Mononuclear cell (primary cell): ENCODE results near the gene TCAP. TPM values are rescaled to one million over a fixed set of nuclear protein-coding genes. Genes with fewer than 3 reads are reported as not detected.

ENCODE experiments used
- H3K27me3 ChIP-seq: 2 replicates; pipeline ENCODE4 v1.6.0; 2011; ENCODE audit warnings: low read length, control low read depth; ENCODE audit not compliant: insufficient read depth
- H3K4me1 ChIP-seq: 2 replicates; pipeline ENCODE4 v1.5.1; 2011; ENCODE audit warnings: mild to moderate bottlenecking, low read length, control low read depth; ENCODE audit not compliant: insufficient read depth
- H3K4me3 ChIP-seq: 2 replicates; pipeline ENCODE4 v1.5.1; 2011; ENCODE audit warnings: mild to moderate bottlenecking, low read length, moderate library complexity
- H3K9me3 ChIP-seq: 2 replicates; pipeline ENCODE4 v1.5.1; 2011; ENCODE audit warnings: low read depth, mild to moderate bottlenecking, control low read depth, low read length
- total RNA-seq: library from RNA; depleted of rRNA; stranded (reverse); fragments of >200 nt; gene quantifications from one replicate; pipeline ENCODE4 v1.2.3, GENCODE V29; 2012

Gene TCAP
- total RNA-seq, 1 donor = 1.0 TPM

DNA sequence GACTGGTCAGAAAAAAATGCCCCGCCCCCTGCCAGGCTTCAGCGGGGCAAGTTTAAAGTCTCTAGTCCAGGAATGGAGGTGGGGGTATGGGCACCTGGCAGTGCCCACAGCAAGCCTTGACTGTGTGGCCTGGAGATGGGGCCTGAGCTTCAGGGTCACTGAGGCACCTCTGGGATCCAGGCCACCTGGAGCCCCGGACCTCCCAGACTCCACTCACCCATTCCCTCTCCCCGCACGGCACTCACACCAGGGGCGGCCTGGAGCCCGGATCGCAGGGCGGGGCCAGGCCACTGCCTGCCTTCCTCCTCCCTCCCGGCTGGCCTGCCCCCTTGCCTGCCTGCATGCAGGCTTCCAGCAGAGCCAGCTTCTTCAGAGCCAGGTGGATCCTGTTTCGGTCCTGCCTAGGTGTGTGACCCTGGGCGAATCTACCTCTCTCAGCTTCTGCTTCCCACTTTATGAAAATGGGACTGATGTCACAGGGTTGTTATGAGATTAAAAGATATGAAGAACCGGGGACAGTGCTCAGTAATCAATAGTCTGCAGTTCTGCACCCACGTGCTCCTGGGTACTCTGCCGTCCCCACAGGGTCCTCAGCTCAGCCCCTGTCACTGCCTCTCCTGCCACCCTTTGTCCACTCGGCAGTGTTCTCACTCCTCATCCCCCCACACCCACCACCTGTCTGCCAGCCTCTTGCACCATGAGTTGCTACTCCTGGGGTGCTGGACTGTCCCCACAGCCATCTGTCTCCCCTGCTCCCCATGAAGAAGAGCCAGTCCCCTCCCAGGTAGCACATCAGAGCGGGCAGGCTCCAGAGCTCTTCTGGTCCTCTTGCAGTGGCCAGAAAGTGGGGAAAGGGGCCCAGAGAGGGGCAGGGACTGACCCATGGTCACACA is 1.2 kb upstream of the TCAP start:
- peaks cover 31% of the 10 kb centered on the region for H3K4me1 ChIP-seq
- no peak overlapping the region for H3K4me3 ChIP-seq
- no peaks in the 10 kb centered on the region for H3K9me3 ChIP-seq
- peaks cover 16% of the 10 kb centered on the region for H3K27me3 ChIP-seq

GRCh38 chr17:39665642-39666224 is 584 bp downstream of the TCAP start:
- H3K27me3 ChIP-seq = peaks cover 21% of the 10 kb centered on the region
- peaks cover 17% of the 10 kb centered on the region for H3K4me1 ChIP-seq
- H3K4me3 ChIP-seq = no peak overlapping the region
- H3K9me3 ChIP-seq = no peaks in the 10 kb centered on the region

GRCh38 chr17:39666231-39666600 is 1.1 kb downstream of the TCAP start:
- peaks cover 21% of the 10 kb centered on the region for H3K27me3 ChIP-seq
- no peak overlapping the region for H3K4me3 ChIP-seq
- no peaks in the 10 kb centered on the region for H3K9me3 ChIP-seq
- peaks cover 17% of the 10 kb centered on the region for H3K4me1 ChIP-seq

DNA sequence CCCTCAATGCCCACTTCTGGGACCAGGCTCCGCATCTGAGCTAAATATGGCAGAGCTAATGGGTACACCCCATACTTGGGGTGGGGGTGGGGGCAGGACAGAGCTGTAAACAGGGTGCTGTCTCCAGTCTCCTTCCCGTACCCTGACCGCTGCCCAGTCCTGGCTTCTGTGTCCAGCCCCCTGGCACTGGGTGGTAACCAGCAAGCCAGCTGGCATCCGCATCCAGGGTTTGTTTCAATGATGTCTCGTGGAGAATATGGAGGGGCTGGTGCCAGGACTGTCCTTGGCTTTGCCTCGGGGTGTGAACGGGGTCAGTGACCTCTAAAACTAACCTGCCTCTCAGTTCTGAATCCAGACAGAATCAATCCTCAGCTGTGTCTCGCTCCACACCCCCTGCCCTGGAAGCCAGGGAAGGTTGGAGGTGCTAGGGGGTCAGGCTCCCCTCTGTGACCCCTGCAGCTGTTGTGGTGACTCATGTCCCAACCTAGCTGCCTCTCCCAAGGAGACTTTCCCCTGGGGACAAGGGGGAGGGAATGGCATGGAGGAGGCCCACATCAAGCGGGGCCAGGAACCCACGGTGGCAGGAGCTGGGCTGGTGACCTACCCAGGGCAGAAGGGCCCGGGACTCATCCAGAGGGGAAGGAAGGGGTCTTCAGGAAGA is 1.6 kb downstream of the TCAP start:
- Histone ChIP-seq H3K4me3 (no peak overlapping the region), H3K27me3 (peaks cover 21% of the 10 kb centered on the region), H3K4me1 (peaks cover 17% of the 10 kb centered on the region), H3K9me3 (no peaks in the 10 kb centered on the region)

DNA sequence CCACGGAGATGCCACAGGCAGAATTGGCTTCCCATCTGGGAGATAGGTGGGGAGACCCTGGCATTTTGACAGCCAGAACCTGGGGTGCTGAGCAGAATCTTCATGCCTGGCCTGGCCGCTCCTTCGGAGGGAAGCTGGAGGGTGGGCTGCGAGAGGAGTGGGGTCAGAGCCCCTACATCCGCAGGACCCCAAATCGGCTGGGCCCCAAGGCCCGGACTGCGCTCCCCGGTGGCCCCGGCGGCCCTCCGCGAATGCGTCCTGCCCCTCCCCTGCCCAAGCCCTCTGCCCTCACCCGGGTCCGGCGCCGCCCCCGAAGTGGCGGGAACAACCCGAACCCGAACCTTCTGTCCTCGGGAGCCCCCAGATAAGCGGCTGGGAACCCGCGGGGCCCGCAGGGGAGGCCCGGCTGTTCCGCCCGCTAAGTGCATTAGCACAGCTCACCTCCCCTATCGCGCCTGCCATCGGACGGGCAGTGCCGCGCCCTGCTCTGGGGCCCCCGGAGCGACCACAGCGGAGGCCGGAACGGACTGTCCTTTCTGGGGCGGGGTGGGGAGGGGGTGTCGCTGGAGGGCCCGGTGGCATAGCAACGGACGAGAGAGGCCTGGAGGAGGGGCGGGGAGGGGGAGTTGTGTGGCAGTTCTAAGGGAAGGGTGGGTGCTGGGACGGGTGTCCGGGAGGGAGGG is 2.3 kb downstream of the TCAP start:
- Histone ChIP-seq H3K4me3 (no peak overlapping the region), H3K27me3 (peaks cover 21% of the 10 kb centered on the region), H3K9me3 (no peaks in the 10 kb centered on the region), H3K4me1 (peaks cover 17% of the 10 kb centered on the region)

DNA sequence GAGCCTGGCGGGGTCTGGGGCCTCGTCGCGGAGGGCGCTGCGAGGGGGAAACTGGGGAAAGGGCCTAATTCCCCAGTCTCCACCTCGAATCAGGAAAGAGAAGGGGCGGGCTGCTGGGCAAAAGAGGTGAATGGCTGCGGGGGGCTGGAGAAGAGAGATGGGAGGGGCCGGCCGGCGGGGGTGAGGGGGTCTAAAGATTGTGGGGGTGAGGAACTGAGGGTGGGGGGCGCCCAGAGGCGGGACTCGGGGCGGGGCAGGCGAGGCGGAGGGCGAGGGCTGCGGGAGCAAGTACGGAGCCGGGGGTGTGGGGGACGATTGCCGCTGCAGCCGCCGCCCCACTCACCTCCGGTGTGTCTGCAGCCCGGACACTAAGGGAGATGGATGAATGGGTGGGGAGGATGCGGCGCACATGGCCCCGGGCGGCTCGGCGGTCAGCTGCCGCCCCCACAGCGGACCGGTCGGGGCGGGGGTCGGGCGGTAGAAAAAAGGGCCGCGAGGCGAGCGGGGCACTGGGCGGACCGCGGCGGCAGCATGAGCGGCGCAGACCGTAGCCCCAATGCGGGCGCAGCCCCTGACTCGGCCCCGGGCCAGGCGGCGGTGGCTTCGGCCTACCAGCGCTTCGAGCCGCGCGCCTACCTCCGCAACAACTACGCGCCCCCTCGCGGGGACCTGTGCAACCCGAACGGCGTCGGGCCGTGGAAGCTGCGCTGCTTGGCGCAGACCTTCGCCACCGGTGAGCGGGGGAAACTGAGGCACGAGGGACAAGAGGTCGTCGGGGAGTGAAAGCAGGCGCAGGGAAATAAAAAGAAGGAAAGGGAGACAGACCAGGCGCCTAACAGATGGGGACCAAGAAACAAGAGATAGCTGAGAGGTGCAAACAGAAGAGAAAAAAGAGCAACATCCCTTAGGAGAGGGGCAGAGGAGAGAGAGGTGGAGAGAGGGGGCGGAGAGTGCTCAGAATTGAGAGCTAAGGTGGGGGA is 3.1 kb downstream of the TCAP start, which contains the start of gene PNMT:
Gene PNMT (plus strand): TSS at position 509 of the 980 bp plus-strand sequence. CDS start 23 bp downstream, at position 532.
- Histone ChIP-seq H3K9me3 (no peaks in the 10 kb centered on the region), H3K4me1 (peaks cover 17% of the 10 kb centered on the region), H3K27me3 (peaks cover 21% of the 10 kb centered on the region), H3K4me3 (no peak within 1 kb of the TSS)

GRCh38 chr17:39669897-39670735 is 5.0 kb downstream of the TCAP start:
- Histone ChIP-seq H3K4me1 (peaks cover 26% of the 10 kb centered on the region), H3K27me3 (peaks cover 21% of the 10 kb centered on the region), H3K4me3 (no peak overlapping the region), H3K9me3 (no peaks in the 10 kb centered on the region)

GRCh38 chr17:39670746-39671145 is 5.6 kb downstream of the TCAP start:
- Histone ChIP-seq H3K27me3 (peaks cover 21% of the 10 kb centered on the region), H3K9me3 (no peaks in the 10 kb centered on the region), H3K4me1 (peaks cover 33% of the 10 kb centered on the region), H3K4me3 (no peak overlapping the region)

DNA sequence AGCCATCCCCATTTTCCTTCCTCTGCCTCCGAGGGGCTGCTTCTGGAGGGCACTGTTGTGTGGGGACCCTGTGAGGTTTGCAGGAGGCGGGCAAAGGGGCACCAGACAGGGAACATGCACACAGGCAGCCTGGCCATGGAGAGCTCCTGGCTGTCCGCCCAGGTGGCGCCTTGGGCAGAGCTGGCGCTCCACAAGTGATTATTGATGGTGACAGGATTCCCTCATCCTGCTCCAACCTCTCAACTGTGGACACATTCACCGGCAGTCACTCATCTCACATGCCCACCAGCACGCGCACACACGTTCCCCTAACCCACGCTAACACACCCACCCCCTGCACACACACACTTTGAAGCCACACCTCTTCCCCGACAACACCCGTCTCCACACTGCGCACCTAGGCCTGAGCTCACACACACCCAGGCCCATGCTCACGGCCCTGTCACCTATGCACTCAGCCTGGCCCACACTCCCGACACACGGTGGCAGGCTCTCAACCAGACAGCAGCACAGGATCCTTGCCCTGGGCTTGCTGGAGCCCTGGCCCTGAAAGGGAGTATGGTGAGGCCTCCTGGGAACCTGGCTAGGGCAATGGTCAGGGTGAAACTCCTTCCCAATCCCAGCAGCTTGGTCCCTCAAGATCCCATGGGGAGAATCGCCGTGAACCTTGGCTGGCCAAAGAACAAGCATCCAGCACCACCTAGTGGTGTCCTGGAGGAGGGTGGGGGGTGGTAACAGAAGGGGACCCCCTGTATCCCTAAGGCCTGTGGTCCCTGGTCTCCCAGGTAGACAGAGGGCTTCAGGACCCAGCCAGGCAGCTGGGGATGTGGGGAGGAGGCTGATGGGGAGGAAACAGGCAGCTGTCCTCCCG is 6.7 kb downstream of the TCAP start:
- H3K4me3 ChIP-seq = no peak overlapping the region
- H3K9me3 ChIP-seq = no peaks in the 10 kb centered on the region
- H3K4me1 ChIP-seq = peaks cover 42% of the 10 kb centered on the region
- H3K27me3 ChIP-seq = peaks cover 15% of the 10 kb centered on the region

- H3K4me1 ChIP-seq = peaks cover 43% of the 10 kb centered on the region
- no peak overlapping the region for H3K4me3 ChIP-seq
Measured at GRCh38 chr17:39672522-39673334, 7.6 kb downstream of the TCAP start.

GRCh38 chr17:39673335-39674081 is 8.4 kb downstream of the TCAP start:
- peaks cover 7% of the 10 kb centered on the region for H3K27me3 ChIP-seq
- no peak overlapping the region for H3K4me3 ChIP-seq
- H3K4me1 ChIP-seq = peaks cover 46% of the 10 kb centered on the region
- H3K9me3 ChIP-seq = no peaks in the 10 kb centered on the region

More at GRCh38 chr17:39672522-39673334, 7.6 kb downstream of the TCAP start:
- no peaks in the 10 kb centered on the region for H3K9me3 ChIP-seq
- H3K27me3 ChIP-seq = peaks cover 8% of the 10 kb centered on the region
